ENCODE measurements around the gene URB2. TPM values are rescaled to one million over a fixed set of nuclear protein-coding genes. Genes with fewer than 3 reads are reported as not detected.

URB2 gene
- total RNA-seq, 4 donors from 2014 or later = 2.6 to 6.5 (median 3.2) TPM

DNA sequence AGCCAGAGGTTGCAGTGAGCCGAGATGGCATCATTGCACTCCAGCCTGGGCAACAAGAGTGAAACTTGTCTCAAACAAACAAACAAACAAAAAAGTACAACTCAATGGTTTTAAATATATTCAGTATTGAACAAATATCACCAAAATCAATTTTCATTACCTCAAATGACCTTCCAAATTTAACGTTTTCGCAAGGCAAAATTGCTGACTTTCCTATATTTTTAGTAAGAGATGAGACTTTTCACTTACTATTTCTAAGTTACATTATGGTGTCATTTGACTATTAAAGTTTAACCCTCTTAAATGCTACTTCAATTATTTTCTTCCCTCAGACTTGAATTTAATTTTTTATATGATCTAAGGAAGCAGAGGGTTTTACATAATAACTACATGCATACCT, 44.6 kb upstream of the URB2 start:
- in situ Hi-C loops (cut with MboI; ENCODE audit: low pct_ligation_motif_present in 1 of 4, low pct_unique_long_range_greater_than_20kb in 1 of 4, low sequenced_read_pairs in 3 of 4) (no loop called here), intact Hi-C loops (cut with DNase I; ENCODE audit: low total_unique reads) (no loop called here)
- Histone ChIP-seq H3K27ac (no peak overlapping the region), H3K4me1 (peaks cover 11 to 20% (median 16%) of the 10 kb centered on the region in 4 donors), H3K36me3 (no peaks in the 10 kb centered on the region), H3K4me3 (no peak overlapping the region), H3K9me3 (no peaks in the 10 kb centered on the region), H3K27me3 (no peaks in the 10 kb centered on the region)
- TF ChIP-seq POLR2AphosphoS5 (IDR thresholded peaks at IDR 0.05) = no peak
- 92 to 93% methylated on average over 2 to 3 of the region's 3 CpGs for WGBS, 2 donors (ENCODE audit: low coverage in 1 of 2)
- no peak for DNase-seq

DNA sequence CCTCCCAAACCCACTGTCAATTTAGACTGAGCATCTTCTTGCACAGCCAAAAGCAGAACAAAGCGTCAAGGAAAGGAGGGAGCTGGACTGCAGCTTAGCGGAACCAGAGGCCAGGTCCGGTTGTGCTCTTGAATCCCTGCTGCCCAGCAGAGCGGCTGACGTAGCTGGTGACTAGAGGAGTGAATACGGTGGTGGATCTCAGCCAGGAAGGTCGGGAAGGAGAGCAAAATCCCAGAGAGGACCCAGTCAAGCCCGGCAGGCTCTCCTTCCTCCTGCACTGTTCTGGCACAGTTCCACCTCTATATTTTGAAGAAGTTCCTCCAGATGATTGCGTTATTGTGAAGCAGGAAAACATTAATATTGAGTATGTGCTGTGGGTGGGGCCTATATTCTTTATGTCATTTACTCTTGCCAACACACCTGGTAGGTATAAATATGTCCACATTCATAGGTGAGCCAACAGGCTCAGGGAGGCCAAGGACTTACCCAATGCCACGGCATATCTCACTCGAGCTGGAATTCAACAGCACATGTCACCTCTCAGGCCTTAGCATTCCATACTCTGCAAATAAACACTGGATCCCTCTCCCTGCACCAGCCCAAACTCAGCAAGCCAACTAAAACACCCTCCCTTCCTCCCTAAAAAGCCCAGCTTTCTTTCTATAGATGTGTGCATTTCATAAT, 43.9 kb upstream of the URB2 start:
- Histone ChIP-seq H3K4me1 (peaks cover 11 to 20% (median 16%) of the 10 kb centered on the region in 4 donors), H3K4me3 (no peak overlapping the region), H3K9me3 (no peaks in the 10 kb centered on the region), H3K27ac (no peak overlapping the region), H3K36me3 (no peaks in the 10 kb centered on the region), H3K27me3 (no peaks in the 10 kb centered on the region)
- DNase-seq = peak; percentile 30
- WGBS, 2 donors (ENCODE audit: low coverage in 1 of 2) = 36 to 50% methylated on average over 7 to 11 of the region's 11 CpGs
- no peak for TF ChIP-seq POLR2AphosphoS5 (IDR thresholded peaks at IDR 0.05)
- TF ChIP-seq, protein P1, sequence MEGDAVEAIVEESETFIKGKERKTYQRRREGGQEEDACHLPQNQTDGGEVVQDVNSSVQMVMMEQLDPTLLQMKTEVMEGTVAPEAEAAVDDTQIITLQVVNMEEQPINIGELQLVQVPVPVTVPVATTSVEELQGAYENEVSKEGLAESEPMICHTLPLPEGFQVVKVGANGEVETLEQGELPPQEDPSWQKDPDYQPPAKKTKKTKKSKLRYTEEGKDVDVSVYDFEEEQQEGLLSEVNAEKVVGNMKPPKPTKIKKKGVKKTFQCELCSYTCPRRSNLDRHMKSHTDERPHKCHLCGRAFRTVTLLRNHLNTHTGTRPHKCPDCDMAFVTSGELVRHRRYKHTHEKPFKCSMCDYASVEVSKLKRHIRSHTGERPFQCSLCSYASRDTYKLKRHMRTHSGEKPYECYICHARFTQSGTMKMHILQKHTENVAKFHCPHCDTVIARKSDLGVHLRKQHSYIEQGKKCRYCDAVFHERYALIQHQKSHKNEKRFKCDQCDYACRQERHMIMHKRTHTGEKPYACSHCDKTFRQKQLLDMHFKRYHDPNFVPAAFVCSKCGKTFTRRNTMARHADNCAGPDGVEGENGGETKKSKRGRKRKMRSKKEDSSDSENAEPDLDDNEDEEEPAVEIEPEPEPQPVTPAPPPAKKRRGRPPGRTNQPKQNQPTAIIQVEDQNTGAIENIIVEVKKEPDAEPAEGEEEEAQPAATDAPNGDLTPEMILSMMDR (IDR thresholded peaks at IDR 0.05) = no peak
- no peak for TF ChIP-seq POLR2A (IDR thresholded peaks at IDR 0.05)
- TF ChIP-seq EP300 (IDR thresholded peaks at IDR 0.05; ENCODE audit: low read depth) = no peak
- in situ Hi-C loops (cut with MboI; ENCODE audit: low pct_ligation_motif_present in 1 of 4, low pct_unique_long_range_greater_than_20kb in 1 of 4, low sequenced_read_pairs in 3 of 4) (no loop called here), intact Hi-C loops (cut with DNase I; ENCODE audit: low total_unique reads) (no loop called here)

DNA sequence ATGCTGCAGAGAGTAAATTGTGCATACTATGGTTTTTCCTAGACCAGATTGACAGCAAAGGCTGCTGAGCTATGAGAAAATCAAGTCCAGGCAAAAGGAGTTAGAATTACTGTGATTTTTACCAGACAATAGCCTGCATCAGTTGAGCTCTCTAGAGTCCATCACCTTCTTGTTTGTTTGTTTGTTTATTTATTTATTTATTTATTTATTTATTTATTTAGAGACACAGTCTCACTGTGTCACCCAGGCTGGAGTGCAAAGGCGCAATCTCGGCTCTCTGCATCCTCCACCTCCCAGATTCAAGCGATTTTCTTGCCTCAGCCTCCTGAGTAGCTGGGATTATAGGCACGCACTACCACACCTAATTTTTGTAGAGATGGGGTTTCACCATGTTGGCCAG, 43.3 kb upstream of the URB2 start:
- no peaks in the 10 kb centered on the region for H3K36me3 ChIP-seq
- DNase-seq = no peak
- no peaks in the 10 kb centered on the region for H3K9me3 ChIP-seq
- intact Hi-C loops (cut with DNase I; ENCODE audit: low total_unique reads) = no loop called here
- WGBS, 2 donors (ENCODE audit: low coverage in 1 of 2) = 88 to 100% methylated on average over 4 of the region's 4 CpGs
- TF ChIP-seq POLR2AphosphoS5 (IDR thresholded peaks at IDR 0.05) (no peak), POLR2A (IDR thresholded peaks at IDR 0.05) (no peak), EP300 (IDR thresholded peaks at IDR 0.05; ENCODE audit: low read depth) (no peak)
- TF ChIP-seq, protein P1 (IDR thresholded peaks at IDR 0.05) = no peak
- peaks cover 11 to 20% (median 16%) of the 10 kb centered on the region in 4 donors for H3K4me1 ChIP-seq
- in situ Hi-C loops (cut with MboI; ENCODE audit: low pct_ligation_motif_present in 1 of 4, low pct_unique_long_range_greater_than_20kb in 1 of 4, low sequenced_read_pairs in 3 of 4) = no loop called here
- no peak overlapping the region for H3K4me3 ChIP-seq
- H3K27ac ChIP-seq = no peak overlapping the region
- H3K27me3 ChIP-seq = no peaks in the 10 kb centered on the region

- Histone ChIP-seq H3K4me3 (no peak overlapping the region), H3K36me3 (no peaks in the 10 kb centered on the region), H3K9me3 (no peaks in the 10 kb centered on the region), H3K4me1 (peaks cover 0 to 9% (median 3%) of the 10 kb centered on the region in 4 donors), H3K27me3 (no peaks in the 10 kb centered on the region), H3K27ac (no peak overlapping the region)
- intact Hi-C loops (cut with DNase I; ENCODE audit: low total_unique reads) = no loop called here
- no peak for TF ChIP-seq POLR2AphosphoS5 (IDR thresholded peaks at IDR 0.05)
- no peak for TF ChIP-seq EP300 (IDR thresholded peaks at IDR 0.05; ENCODE audit: low read depth)
- WGBS, 2 donors (ENCODE audit: low coverage in 1 of 2) = 71 to 78% methylated on average over 1 to 2 of the region's 2 CpGs
- in situ Hi-C loops (cut with MboI; ENCODE audit: low pct_ligation_motif_present in 1 of 4, low pct_unique_long_range_greater_than_20kb in 1 of 4, low sequenced_read_pairs in 3 of 4) = no loop called here
- no peak for DNase-seq
Observed at GRCh38 chr1:229585338-229585737, 40.7 kb upstream of the URB2 start.

DNA sequence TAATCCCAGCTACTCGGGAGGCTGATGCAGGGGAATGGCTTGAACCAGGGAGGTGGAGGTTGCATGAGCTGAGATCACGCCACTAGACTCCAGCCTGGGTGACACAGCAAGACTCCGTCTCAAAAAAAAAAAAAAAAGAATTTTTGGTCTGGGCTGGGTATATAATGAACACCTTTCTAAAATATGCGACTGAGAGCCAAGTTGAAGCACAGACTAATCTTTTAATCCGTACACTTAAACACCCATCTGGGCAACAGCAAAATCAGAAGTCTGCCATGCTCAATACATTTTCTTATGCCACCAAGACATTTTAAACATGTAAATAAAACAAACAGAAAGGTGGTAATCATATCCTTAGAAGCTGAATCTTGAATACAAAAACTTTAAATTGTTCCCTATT, 35.9 kb upstream of the URB2 start:
- H3K27me3 ChIP-seq = no peaks in the 10 kb centered on the region
- no peaks in the 10 kb centered on the region for H3K9me3 ChIP-seq
- intact Hi-C loops (cut with DNase I; ENCODE audit: low total_unique reads) (no loop called here), in situ Hi-C loops (cut with MboI; ENCODE audit: low pct_ligation_motif_present in 1 of 4, low pct_unique_long_range_greater_than_20kb in 1 of 4, low sequenced_read_pairs in 3 of 4) (no loop called here)
- no peak for TF ChIP-seq POLR2A (IDR thresholded peaks at IDR 0.05)
- TF ChIP-seq, protein P1 (IDR thresholded peaks at IDR 0.05) = no peak
- H3K4me1 ChIP-seq = no peaks in the 10 kb centered on the region
- 87 to 90% methylated on average over 3 to 5 of the region's 5 CpGs for WGBS, 2 donors (ENCODE audit: low coverage in 1 of 2)
- peaks cover 0 to 12% (median 0%) of the 10 kb centered on the region in 4 donors for H3K36me3 ChIP-seq
- DNase-seq = no peak
- no peak overlapping the region for H3K4me3 ChIP-seq
- no peak overlapping the region for H3K27ac ChIP-seq
